MCF 10A (cell line): ENCODE results near the gene TBCK. TPM values are rescaled to one million over a fixed set of nuclear protein-coding genes. Genes with fewer than 3 reads are reported as not detected.

ENCODE experiments used
- BruUV-seq: library from RNA; stranded (reverse); fragments of 400-500 nt; replicated peaks from 2 replicates; lab custom pipeline; 2021; lab: Mats Ljungman, UMichigan
- CTCF ChIA-PET: fragments of 300-600 bp; sonication (Branson Sonifier 250); formaldehyde crosslinking; extraction: SDS; loops from one replicate; lab custom pipeline; 2021; ENCODE audit warnings: antibody characterized with exemption, inconsistent platforms; lab: Yijun Ruan, JAX
- POLR2A ChIA-PET: fragments of 300-600, 350-650 bp; sonication (Branson Sonifier 250); formaldehyde crosslinking; extraction: SDS; loops from one replicate; lab custom pipeline; 2020; ENCODE audit warnings: antibody characterized with exemption, inconsistent platforms; lab: Yijun Ruan, JAX
- DNase-seq: peaks from one replicate; pipeline ENCODE4 v3.0.0-alpha.2; 2018; ENCODE audit not compliant: unreplicated experiment
- H3K27ac Mint-ChIP-seq: one replicate; pipeline ENCODE4 v1.8.0; 2022; ENCODE audit warnings: mild to moderate bottlenecking, low read depth, mixed read lengths; ENCODE audit not compliant: unreplicated experiment
- H3K27me3 Mint-ChIP-seq: one replicate; pipeline ENCODE4 v1.8.0; 2022; ENCODE audit warnings: mixed read lengths; ENCODE audit not compliant: insufficient read depth, unreplicated experiment
- H3K36me3 Mint-ChIP-seq: one replicate; pipeline ENCODE4 v1.8.0; 2022; ENCODE audit warnings: mild to moderate bottlenecking, moderate library complexity, mixed read lengths; ENCODE audit not compliant: insufficient read depth, unreplicated experiment
- H3K4me1 Mint-ChIP-seq: one replicate; pipeline ENCODE4 v1.8.0; 2022; ENCODE audit warnings: mixed read lengths; ENCODE audit not compliant: insufficient read depth, unreplicated experiment
- H3K4me3 Mint-ChIP-seq: one replicate; pipeline ENCODE4 v1.8.0; 2022; ENCODE audit warnings: mild to moderate bottlenecking, moderate library complexity, mixed read lengths; ENCODE audit not compliant: unreplicated experiment
- H3K9me3 Mint-ChIP-seq: one replicate; pipeline ENCODE4 v1.8.0; 2022; ENCODE audit warnings: mixed read lengths; ENCODE audit not compliant: unreplicated experiment
- intact Hi-C: fragments of 100-400 bp; cut with micrococcal nuclease; formaldehyde crosslinking; loops from 2 replicates; pipeline ENCODE4 v1.14.1; 2022
- total RNA-seq: library from RNA; stranded (reverse); gene quantifications from 2 replicates; pipeline ENCODE4 v1.2.3, GENCODE V29; 2022
- TF ChIP-seq, protein P1 (sequence below): fragments of 200-600 bp; IDR thresholded peaks from one replicate; pipeline ENCODE4 v1.8.0; 2022; ENCODE audit warnings: antibody characterized with exemption, mild to moderate bottlenecking; ENCODE audit not compliant: unreplicated experiment

Gene TBCK
- total RNA-seq, 1 experiment from 2014 or later = 27.8 TPM

DNA sequence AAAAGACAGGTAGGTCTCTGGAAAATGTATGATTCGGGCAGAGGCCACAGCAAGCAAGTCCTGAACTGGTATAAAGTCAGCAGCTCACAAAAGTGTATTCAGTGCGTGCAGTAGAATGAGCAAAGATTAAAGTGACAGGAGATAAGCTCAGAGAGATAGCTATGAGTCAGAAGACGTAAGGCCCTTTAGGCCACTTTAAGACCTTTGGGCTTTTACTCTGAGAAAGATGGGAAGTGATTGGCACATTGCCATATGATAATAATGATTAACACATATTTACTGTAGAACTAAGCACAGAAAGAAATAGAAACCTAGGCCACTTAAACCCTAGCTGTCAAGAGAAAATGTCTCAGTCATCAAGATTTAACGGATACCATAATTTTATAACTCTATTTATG is 51.7 kb downstream of the TBCK start:
- no peaks in the 10 kb centered on the region for H3K9me3 Mint-ChIP-seq
- H3K27ac Mint-ChIP-seq = peak overlapping the region; percentile 37
- no TSS peak for BruUV-seq
- POLR2A ChIA-PET = no interaction called here
- peaks cover 13% of the 10 kb centered on the region for H3K4me1 Mint-ChIP-seq
- peak; percentile 9 for DNase-seq
- CTCF ChIA-PET = no interaction called here
- intact Hi-C loops = loop anchor here (10.0 kb wide), 1 partner anchor 920 kb away; no protein-coding TSS in a partner anchor
- H3K4me3 Mint-ChIP-seq = no peak overlapping the region
- H3K27me3 Mint-ChIP-seq = no peaks in the 10 kb centered on the region
- TF ChIP-seq, protein P1, sequence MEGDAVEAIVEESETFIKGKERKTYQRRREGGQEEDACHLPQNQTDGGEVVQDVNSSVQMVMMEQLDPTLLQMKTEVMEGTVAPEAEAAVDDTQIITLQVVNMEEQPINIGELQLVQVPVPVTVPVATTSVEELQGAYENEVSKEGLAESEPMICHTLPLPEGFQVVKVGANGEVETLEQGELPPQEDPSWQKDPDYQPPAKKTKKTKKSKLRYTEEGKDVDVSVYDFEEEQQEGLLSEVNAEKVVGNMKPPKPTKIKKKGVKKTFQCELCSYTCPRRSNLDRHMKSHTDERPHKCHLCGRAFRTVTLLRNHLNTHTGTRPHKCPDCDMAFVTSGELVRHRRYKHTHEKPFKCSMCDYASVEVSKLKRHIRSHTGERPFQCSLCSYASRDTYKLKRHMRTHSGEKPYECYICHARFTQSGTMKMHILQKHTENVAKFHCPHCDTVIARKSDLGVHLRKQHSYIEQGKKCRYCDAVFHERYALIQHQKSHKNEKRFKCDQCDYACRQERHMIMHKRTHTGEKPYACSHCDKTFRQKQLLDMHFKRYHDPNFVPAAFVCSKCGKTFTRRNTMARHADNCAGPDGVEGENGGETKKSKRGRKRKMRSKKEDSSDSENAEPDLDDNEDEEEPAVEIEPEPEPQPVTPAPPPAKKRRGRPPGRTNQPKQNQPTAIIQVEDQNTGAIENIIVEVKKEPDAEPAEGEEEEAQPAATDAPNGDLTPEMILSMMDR = no peak
- peaks cover 1% of the 10 kb centered on the region for H3K36me3 Mint-ChIP-seq

DNA sequence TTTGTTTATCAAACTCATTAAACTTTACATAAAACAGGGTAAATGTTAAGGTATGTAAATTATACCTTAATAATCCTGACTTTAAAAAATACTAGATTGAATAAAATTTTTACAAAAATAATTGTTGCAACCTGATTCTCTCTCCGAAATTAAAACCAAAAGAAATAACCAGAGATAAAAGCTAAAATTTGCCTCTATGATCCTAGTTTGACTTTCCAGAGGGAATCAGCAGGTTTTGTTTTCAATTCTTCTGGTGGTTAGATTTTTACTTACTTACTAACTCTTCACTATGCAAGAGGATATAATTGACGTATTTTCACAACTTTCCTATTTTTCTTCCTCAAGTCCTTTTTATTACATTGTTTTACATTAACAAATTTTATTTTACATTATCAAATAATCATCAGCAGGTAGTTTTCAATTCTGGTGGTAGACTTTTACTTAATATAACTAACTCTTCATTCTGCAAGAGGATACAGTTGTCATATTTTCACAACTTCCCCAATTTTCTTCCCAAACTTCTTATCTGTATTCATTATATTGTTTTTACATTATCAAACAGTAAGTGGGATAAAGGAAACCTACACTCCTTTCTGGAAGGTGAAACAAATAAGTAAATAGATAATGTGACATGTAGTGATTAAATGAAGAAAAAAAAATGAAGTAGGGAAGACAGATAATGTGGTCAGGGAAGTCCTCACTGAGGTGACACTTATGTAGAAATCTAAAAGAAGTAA is 52.2 kb downstream of the TBCK start:
- Mint-ChIP-seq H3K9me3 (no peaks in the 10 kb centered on the region), H3K4me3 (no peak overlapping the region), H3K36me3 (peaks cover 6% of the 10 kb centered on the region), H3K27ac (peak overlapping the region; percentile 37), H3K27me3 (no peaks in the 10 kb centered on the region), H3K4me1 (peaks cover 13% of the 10 kb centered on the region)
- POLR2A ChIA-PET = no interaction called here
- intact Hi-C loops = loop anchor here (10.0 kb wide), 1 partner anchor 921 kb away; no protein-coding TSS in a partner anchor
- no TSS peak for BruUV-seq
- CTCF ChIA-PET = no interaction called here
- no peak for DNase-seq
- TF ChIP-seq, protein P1 = no peak

DNA sequence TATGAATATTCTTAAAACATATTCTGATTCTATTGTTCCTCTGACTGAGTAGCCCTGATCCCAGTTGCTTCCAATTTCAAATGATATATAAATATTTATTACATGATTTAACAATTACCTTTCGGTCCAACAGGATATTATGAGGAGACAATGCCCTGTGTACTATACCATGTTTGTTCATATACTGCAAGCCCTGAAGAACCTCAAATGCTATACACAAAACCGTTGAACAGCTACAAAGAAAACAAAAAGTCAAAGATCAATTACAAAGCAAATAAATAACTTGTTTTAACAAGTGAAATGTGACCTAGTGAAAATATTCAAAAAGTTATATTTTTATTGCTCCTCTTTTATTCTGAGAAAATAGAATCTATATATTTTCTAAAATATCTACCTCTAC is 54.0 kb downstream of the TBCK start:
- Mint-ChIP-seq H3K4me1 (peaks cover 18% of the 10 kb centered on the region), H3K36me3 (peaks cover 11% of the 10 kb centered on the region), H3K9me3 (no peaks in the 10 kb centered on the region), H3K27ac (no peak overlapping the region), H3K27me3 (no peaks in the 10 kb centered on the region), H3K4me3 (no peak overlapping the region)
- TF ChIP-seq, protein P1 = no peak
- intact Hi-C loops = loop anchor here (10.0 kb wide), 1 partner anchor 923 kb away; no protein-coding TSS in a partner anchor
- POLR2A ChIA-PET = no interaction called here
- CTCF ChIA-PET = no interaction called here
- DNase-seq = no peak
- no TSS peak for BruUV-seq

DNA sequence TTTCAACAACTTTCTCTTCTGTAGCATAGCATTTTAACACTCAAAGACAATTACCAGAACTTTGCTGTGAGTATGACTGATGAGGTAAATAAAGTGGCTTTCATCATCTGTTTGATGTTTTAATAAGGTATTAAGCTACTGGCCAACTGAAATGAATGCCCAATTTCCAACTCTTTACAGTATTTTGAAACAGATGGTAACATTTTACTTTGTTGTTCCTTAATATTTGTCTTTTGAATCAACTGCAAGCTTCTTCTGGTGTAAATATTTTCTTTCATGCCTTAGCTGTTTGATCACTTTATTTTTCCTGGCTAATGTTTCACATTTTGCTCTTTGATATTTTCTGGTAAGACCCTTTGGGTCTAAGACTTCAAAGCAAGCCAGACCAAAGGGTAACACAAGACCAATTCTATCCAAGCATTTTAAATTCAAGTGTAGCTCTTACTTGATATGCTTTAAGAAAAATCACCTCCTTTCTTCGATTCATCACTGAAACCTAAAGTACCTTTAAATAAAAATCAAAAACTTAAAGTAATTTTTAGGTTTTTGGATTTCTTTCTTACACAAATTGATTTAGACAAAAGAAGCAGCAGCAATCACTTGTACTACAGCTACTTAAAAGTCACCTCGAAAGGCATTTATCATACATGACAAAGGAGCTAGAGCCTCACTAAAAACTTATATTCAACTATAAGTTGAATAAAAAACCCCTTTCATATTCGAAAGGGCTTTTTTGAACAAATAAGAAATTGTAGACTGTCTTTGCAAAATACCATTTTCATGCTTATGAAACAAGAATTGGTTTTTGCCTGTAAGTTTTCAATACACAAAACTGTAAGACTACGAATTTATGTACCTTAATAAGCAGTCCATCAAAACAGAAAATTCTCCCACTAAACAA is 57.6 kb downstream of the TBCK start:
- Mint-ChIP-seq H3K4me3 (no peak overlapping the region), H3K9me3 (no peaks in the 10 kb centered on the region), H3K4me1 (peaks cover 11% of the 10 kb centered on the region), H3K27ac (no peak overlapping the region), H3K36me3 (peaks cover 22% of the 10 kb centered on the region), H3K27me3 (no peaks in the 10 kb centered on the region)
- POLR2A ChIA-PET = interaction anchor here (1.3 kb wide), 1 partner anchor 12 kb away, joined by 3 read pairs; no protein-coding TSS in a partner anchor
- TF ChIP-seq, protein P1 = no peak
- no peak for DNase-seq
- intact Hi-C loops = no loop called here
- no TSS peak for BruUV-seq
- CTCF ChIA-PET = interaction anchor here (0.7 kb wide), 1 partner anchor 9 kb away, joined by 3 read pairs; no protein-coding TSS in a partner anchor
